ENCODE data around the gene CIZ1. TPM values are rescaled to one million over a fixed set of nuclear protein-coding genes. Genes with fewer than 3 reads are reported as not detected.

CIZ1 gene
- total and polyA plus RNA-seq, 2 of the 13 experiments (the other 11 are each of a cell fraction or from before 2014, with no cell fraction given): 30.6 to 50.3 TPM

GRCh38 chr9:128121924-128122808, 69.2 kb downstream of the CIZ1 start:
- BruUV-seq (replicated peaks): no TSS peak
- Histone ChIP-seq H3K4me1 (ENCODE audit: insufficient read depth, low read length) (peaks cover 34% of the 10 kb centered on the region), H3K9ac (ENCODE audit: insufficient read depth, low read depth, low read length) (no peak overlapping the region), H3K4me3 (replicated peaks in 1 of 3; ENCODE audit: insufficient read depth in 1 of 3, low read depth in 2 of 3, low read length in 3 of 3) (no peak overlapping the region), H3K27ac (ENCODE audit: extremely low read length, insufficient read depth, low read length) (no peak overlapping the region), H4K20me1 (ENCODE audit: insufficient read depth, low read length) (peaks cover 4% of the 10 kb centered on the region; the same call in 1 of the 2 replicates), H3K27me3 (ENCODE audit: control insufficient read depth in 1 of 2, insufficient read depth in 2 of 2, low read length in 2 of 2) (no peaks in the 10 kb centered on the region), H3K4me2 (ENCODE audit: low read depth, low read length) (no peak overlapping the region), H2AFZ (ENCODE audit: low read length) (no peak overlapping the region), H3K9me3 (ENCODE audit: low read length) (no peaks in the 10 kb centered on the region), H3K36me3 (replicated peaks in 1 of 2; ENCODE audit: control insufficient read depth in 1 of 2, insufficient read depth in 2 of 2, low read length in 2 of 2) (peaks cover 5 to 38% of the 10 kb centered on the region in 2 experiments; a peak in 3 of 5 replicates), H3K79me2 (ENCODE audit: insufficient read depth, low read length) (peaks cover 21% of the 10 kb centered on the region)
- ChIA-PET POLR2A (interaction anchor here (1.2 kb wide), 1 partner anchor 37 kb away, joined by 3 read pairs; no protein-coding TSS in a partner anchor), CTCF (ENCODE audit: low intra/inter-chr PET ratio, low total read pairs) (no interaction called here)
- ATAC-seq (no peak), FAIRE-seq (no peak), DNase-seq (ENCODE audit: low spot score) (no peak)
- intact Hi-C loops (cut with micrococcal nuclease; ENCODE audit: unreplicated experiment) (no loop called here), in situ Hi-C loops (cut with HindIII; ENCODE audit: extremely low pct_ligation_motif_present, low pct_unique_long_range_greater_than_20kb) (no loop called here)
- TF ChIP-seq TARDBP (CRISPR knock-in tag; IDR thresholded peaks at IDR 0.05) (no peak), AGO2 (optimal IDR thresholded peaks at IDR 0.05; ENCODE audit: low read depth, low read length) (peak; percentile 72), SKI (IDR thresholded peaks at IDR 0.05; ENCODE audit: partially characterized antibody) (no peak), ZNF576 (CRISPR knock-in tag; IDR thresholded peaks at IDR 0.05) (no peak), NR2F2 (IDR thresholded peaks at IDR 0.05; ENCODE audit: borderline replicate concordance, low read depth) (no peak), ZNF282 (IDR thresholded peaks at IDR 0.05; ENCODE audit: partially characterized antibody) (no peak), RERE (CRISPR knock-in tag; IDR thresholded peaks at IDR 0.05; ENCODE audit: low read depth) (no peak)
- WGBS (ENCODE audit: low lambda C conversion rate): 97% methylated on average over 9 of the region's 27 CpGs

Measured in HepG2 (cell line).